Stimulated activated CD4-positive, alpha-beta T cell treated with anti-CD3 and anti-CD28 coated beads, Interleukin-15, amount 100 ng/mL, for 1 hour (primary cell): ENCODE results near the gene PDX1.

Experiments
- DNase-seq, 2 donors: peaks; one replicate each; pipeline ENCODE4 v3.0.0-alpha.2; 2020; ENCODE audit warnings: low read depth in 1 of 2, low spot score in 1 of 2

PDX1 gene

DNA sequence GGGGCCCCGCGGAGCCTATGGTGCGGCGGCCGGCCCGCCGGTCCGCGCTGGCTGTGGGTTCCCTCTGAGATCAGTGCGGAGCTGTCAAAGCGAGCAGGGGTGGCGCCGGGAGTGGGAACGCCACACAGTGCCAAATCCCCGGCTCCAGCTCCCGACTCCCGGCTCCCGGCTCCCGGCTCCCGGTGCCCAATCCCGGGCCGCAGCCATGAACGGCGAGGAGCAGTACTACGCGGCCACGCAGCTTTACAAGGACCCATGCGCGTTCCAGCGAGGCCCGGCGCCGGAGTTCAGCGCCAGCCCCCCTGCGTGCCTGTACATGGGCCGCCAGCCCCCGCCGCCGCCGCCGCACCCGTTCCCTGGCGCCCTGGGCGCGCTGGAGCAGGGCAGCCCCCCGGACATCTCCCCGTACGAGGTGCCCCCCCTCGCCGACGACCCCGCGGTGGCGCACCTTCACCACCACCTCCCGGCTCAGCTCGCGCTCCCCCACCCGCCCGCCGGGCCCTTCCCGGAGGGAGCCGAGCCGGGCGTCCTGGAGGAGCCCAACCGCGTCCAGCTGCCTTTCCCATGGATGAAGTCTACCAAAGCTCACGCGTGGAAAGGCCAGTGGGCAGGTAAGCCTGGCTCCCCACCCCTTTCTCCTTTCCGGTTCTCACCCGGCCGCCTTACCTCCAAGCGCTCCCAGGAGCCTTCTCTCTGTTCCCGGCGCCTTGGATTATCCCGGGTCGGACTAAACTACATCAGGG lies at the start of gene PDX1:
TSS of gene PDX1 (plus strand) at position 67 of the 743 bp plus-strand sequence. CDS start at position 206, 139 bp downstream.
- DNase-seq, result no peak

DNA sequence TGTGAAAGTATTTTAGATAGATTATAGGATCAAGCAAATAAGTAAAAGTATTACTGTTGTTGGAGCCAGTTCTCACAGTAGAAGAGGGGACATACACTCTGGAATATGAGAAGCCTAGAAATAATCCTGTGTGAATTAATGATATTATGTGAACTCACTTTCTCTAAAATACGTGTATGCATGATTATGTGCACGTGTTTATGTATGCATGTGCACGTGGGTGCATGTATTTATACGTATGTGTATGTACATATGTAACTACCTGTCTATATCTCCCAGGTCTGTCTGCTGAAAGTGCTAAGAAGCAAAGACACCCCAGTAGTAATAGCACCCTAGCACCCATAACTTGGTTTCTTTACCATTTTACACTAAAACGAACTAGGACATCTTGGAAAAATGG lies 41.5 kb upstream of the PDX1 start:
- DNase-seq, result no peak

- DNase-seq, result no peak
Observed at GRCh38 chr13:27889471-27889870, 30.3 kb upstream of the PDX1 start.

GRCh38 chr13:27896726-27897125 lies 23.1 kb upstream of the PDX1 start:
- DNase-seq, result no peak

- no peak for DNase-seq
Observed at GRCh38 chr13:27904719-27905118, 15.1 kb upstream of the PDX1 start.

DNA sequence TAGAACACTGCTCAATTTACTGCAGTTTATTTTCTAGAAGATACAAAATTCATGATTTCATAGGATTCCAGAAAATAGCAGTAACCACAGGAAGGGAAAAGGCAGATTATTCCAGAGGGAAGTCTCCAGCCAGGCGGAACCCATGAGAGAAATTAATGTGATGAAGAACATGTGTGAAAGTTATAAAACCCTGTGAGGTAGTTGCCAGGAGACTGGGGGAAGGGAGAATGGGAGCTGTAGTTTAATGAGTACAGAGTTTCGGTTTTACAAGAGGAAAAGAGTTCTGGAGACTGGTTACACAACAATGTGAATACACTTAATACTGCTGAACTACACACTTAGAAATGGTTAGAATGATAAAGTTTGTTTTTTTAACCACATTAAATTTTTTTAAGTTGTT lies 14.2 kb upstream of the PDX1 start:
- no peak for DNase-seq

DNA sequence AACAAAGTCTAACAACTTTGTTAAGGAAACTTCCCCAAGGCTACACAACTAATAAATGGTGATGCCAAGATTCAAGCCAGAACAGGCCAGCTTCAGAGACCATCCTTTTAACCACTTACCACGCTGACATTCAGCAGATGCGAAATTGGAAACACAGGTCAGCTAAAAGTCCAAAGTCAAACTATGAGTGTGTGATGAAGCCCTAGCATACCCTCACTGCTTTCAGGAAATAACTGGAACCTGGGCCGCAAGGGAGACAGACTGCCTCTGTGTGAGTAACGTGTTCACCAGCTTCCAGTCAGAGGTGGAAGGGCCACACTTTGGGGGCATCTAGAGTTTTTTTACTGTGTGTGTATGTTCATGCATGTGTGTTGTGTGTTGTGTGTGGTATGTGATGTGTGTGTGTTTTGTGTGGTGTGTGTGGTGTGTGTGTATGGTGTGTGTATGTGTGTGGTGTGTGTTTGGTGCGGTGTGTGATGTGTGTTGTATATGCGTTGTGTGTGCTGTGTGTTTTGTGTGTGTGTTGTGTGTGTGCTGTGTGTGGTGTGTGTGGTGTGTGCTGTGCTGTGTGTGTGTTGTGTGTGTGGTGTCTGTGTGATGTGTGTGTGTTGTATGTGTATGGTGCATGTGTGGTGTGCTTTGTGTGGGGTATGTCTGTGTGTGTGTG lies 12.5 kb upstream of the PDX1 start:
- no peak for DNase-seq

GRCh38 chr13:27909378-27909777 lies 10.4 kb upstream of the PDX1 start:
- DNase-seq, result no peak

DNA sequence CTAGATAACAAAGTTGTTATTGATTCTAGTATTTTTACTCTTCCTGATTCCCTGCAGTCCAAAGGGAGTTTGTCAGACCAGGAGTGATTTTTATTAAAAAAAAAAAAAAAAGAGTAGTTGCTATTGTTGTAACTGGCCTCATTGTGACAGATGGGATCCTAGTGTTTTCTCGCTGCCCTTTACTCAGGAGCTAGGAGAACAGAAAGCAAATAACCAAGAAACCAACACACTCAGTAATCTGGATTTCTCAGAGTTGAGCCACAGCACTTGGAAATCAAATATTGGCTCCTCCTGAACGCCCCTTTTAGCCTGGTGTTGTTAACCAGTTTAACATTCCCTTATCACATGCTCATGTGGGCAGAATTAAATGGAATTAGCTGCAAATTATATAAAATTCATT lies 8.3 kb upstream of the PDX1 start:
- DNase-seq, result no peak

GRCh38 chr13:27913160-27913559 lies 6.6 kb upstream of the PDX1 start:
- DNase-seq, result no peak

GRCh38 chr13:27915301-27916207 lies 4.2 kb upstream of the PDX1 start:
- no peak for DNase-seq

- DNase-seq, result no peak
Observed at GRCh38 chr13:27917121-27917947, 2.5 kb upstream of the PDX1 start.

DNA sequence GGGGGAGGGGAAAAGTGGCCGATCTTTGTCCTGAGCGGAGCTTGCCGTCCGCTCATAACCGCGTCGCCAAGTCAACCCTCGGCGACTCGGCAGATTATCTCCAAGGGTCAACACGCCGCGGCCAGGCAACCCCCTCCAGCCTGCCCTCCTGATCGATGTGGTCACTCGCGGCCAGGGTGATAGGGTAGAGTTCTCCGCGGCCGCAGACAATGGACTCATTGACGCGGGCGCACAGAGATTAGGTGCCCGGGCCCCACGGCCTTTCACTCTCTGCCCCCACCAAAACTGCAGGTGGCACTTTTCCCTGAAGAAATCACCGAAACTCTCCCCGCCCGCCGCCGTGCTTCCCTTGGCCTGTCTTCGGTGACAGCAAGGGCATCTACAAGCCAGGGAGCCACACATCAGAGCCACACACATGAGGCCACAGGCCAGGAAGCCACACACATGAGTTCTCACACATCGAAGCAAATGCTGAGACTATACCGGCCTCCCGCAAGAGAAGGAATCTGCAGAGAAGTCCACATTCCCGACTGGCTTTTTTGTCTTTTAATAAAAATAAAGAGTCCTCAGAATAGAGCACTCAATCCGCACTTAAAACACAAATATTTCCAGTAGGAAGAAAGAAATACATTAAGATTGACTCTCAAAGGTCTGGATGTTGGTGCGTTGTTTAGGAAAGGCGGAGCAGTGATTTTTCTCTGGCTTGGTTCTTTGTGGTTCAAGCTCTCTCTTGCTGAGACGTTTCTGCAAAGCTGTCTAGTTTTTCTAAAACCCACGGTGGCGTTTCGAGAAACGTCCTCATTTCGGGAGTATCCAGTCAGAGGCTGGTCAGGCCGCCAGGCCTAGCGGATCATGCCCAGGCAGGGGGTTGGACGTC lies 1.5 kb upstream of the PDX1 start:
- no peak for DNase-seq

GRCh38 chr13:27918918-27919658 lies 712 bp upstream of the PDX1 start:
- no peak for DNase-seq

GRCh38 chr13:27919659-27919933 lies 204 bp upstream of the PDX1 start:
- no peak for DNase-seq

DNA sequence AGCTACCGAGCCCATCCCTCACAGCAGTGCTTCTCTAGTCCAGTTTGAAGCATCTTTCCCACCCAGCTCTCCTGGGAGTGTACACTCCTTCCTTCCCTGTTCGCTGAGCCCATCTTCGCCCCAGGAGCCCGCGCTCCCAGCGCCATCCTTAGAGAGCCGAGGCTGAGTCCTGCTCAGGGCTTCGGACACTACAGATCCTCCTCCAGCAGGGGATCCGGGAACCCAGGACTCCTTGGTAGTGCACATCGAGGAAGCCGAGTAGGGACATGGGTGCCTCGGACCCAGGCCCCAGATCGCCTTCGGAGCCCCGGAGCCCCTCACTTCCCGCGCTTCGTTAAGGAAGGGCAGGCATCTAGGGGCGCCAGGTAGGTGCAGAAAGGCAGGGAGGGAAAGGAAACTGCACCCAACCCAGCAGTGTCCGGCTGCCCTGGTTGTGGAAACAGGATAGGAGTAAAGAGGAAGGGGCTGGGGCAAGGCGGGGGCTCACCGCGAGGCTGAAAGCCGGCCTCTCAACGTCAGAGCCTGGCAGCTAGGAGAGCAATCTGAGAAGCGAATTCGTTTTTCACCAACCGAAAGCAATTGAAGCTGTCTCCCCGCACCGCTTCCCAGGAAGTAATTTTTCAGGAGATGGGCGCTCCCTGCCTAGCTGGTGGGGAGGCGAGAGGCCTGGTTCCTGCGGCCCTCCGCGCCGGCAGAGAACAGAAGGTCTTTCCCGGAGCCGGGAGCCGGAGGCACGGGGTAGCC lies 1.0 kb downstream of the PDX1 start:
- DNase-seq, result no peak

GRCh38 chr13:27921421-27921960 lies 1.7 kb downstream of the PDX1 start:
- DNase-seq, result no peak
